GM21515 (cell line): ENCODE results near the gene GCNT4.

ENCODE experiments used
- ATAC-seq: cut with Tn5 transposase; IDR thresholded peaks from one replicate; pipeline ENCODE4 v1.9.1; 2021; ENCODE audit not compliant: unreplicated experiment

The GCNT4 gene

DNA sequence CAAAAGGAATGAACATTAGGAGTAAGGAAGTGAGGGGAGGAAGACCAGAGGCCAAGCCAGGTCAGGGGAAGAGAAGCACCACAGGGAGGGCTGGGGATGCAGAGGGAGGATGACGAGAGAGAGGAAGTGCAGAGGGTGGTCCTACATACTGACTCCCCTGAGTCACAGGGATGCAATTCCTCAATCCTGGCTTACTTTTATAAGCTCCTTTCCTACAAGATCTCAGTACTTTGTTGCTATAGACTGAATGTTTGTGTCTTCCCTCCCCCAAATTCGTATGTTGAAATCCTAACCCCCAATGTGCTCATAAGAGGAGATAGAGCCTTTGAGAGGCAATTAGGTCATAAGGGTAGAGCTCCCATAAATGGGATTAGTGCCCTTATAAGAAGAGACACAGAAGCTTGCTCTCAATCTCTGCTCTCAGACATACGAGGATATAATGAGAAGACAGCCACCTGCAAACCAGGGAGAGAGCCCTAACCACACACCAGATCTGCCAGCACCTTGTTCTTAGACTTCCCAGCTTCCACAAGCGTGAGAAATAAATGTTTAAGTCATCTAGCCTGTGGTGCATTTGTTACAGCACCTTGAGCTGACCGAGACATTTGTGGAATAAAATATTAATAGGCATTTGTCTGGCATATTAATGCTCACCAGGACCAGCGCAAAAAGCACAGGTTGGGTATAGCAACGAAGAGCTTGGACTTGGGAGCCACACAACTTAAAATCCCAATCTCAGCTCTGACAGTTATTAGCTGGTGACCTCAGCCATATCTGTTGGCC is 33.4 kb downstream of the GCNT4 start:
- ATAC-seq, result no peak

DNA sequence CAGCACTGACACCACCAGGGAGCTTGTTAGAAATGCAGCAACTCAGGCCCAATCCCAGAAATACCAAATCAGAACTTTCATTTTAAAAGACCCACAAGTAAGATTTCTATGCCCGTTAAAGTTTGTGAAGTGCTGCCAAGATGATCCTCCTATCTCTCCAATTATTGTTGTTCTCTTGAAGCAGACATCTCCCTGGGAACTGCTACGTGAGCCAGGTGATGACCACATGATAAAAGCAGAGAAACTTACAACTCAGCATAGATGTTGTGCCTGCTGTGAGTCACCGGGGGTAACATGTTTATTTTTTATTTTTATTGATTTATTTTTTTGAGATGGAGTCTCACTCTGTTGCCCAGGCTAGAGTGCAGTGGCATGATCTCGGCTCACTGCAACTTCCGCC is 34.4 kb downstream of the GCNT4 start:
- ATAC-seq, result no peak

DNA sequence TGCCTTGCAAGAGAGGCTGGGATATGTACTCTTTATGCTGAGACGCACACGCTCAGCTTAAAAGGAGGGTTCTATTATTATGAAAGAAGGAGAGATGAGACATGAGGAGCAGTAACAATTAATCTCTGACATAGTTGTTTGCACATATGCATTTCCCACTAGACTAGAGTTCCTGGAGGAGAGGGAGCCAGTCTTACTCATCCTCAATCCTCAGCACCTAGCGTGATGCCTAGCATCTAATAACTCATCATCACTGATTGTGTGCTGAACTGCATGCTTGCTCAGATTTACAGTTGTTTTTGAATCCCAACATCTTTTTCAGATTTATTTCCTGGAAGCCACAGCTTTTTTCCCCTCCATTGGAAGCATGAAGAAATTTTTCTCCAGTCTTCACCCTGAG is 35.5 kb downstream of the GCNT4 start:
- no peak for ATAC-seq

DNA sequence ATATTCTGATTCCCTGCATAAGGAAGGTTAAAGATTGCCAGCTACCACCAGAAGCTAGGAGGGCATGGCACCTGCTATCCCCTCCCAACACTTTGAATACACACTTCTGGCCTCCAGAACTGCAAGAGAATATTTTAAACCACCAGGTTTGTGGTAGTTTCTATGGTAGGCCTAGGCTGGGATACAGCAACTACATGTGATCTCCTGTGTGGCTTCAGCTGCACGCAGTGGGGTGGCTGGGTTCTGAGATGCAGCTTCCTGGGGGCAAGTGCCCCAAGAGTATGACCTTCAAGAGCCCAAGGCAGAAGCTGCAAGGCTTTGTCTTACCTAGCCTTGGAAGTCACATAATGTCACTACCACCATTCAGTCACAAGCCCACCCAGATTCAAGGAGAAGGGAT is 39.6 kb downstream of the GCNT4 start:
- no peak for ATAC-seq

DNA sequence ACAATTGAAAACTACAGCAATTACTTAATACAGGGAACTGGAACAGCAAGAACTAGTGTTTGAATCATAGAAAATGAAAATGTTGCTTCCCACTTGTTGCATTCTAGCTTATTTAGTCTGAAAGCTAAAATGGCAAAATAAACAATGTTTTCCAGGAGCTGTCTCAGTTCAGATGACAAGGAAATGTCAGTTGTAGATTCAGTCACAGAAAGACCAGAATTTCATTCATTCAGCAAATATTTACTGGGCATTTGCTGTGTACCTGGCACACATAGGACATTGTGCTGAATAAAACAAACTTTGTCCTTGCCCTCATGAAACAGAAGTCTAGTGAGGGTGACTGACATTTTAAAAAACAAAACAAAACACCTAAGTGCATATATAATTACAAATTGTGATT is 41.5 kb downstream of the GCNT4 start:
- ATAC-seq, result no peak

DNA sequence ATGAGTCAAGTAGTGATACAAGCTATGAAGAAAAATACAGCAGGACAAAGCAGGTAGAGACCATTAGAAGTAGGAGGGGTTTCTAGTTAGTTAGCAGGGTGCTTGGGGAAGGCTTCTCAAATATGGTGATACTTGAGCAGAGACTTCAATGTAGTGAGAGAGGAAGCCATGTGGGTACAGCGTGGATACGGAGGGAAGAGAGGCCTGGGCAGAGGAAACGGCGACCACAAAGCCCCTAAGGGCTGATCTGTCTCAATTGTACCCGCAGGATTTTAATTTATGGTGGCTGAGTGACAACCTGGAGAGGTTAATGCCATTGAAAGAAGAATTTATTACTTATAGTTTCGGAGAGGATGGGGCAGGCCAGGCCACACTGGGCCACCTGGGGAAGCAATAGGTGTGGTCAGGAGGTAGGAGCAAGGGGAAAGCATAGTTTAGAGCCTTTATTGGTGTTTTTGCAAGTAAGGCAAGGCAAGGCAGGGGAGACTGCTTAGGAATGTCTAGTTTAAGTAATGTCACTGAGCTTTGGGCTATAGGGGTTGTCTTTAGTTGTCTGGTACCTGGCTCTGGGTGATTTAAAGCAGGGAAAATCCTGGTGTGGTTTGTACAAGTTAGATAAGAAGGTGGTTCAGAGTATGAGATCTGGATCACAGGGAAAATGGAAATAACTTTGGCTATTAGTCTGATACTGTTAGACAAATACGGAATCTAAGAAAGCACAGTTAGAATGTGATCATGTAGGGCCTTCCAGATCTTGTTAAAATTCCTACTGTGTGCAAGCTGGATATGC is 42.6 kb downstream of the GCNT4 start:
- no peak for ATAC-seq

DNA sequence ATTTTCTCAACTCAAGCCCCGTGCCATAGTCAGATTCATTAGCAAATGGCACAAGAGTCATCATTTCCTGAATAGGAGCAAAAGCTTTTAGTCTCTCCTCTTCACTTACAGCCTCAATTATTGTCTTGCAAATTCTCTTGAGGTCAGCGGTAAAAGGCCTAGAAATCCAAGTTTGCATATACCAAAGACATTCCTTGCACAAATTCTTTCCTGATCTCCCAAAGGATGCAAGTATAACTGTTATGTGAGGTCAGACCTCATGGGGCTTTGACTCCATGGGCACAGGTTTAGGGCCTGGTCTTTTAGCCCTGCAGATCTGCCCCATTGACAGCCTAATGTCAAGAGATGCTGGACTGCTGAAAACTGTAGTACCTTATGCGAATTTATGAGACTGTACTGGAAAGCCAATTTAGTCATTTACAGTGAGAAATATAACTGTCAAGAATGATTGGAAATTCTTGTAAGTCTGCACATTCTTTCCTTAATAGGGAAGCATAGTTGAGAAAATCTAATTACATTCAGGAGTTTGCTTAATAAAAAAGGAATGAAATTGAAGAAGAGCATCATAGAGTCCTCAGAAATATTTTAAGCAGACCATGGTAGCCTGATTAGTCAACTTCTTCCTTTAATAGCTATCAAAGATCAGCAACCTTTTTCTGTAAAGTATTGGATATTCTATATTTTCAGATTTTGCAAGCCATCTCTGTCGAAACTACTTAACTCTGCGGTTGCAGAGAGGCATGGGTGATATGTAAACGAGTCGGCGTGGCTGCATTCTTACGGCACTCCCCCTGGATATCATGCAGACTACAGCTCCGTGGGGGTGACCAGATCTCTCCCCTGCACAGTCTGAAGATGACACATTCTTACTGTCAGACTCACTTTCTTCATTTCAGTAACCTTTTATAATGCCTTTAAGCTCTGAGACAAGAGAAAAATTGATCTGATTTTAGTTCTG is 45.2 kb downstream of the GCNT4 start:
- ATAC-seq, result no peak

DNA sequence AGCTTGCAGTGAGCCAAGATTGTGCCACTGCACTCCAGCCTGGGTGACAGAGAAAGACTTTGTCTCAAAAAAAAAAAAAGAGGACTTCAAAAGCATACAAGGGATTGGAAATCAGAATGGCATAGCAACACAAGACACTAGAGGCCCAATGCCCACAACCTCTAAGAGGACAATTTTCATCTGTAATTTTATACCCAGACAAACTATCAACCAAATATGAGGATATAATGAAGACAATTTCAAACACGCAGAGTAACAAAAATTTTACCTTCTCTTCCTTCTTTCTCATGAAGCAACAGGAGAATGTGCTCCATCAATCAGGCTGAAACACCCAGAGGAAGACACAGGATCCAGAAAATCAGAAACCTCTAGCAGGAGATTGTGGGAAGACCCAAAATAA is 46.8 kb downstream of the GCNT4 start:
- ATAC-seq, result no peak
